ENCODE results near the gene FTMT.

DNA sequence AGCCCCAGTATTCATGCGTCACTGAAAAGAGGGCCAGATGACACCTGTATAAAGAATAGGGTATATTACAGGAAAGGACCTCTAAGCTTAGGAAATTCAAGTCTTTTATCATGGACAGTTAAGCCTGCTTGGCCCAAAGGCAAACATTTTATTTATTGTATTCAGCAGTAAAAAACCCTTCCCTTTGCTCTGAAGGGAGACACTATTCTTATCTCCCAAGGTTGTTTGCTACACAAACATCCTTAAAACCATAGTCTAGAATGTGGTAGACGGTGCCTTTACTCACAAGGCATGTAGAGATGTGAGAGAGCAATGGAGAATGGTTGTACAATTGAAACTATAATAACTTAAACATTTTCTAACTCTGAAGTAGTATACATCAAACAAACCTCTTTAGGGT is 33.9 kb downstream of the FTMT start:
- no peak for TF ChIP-seq EZH2 (IDR thresholded peaks at IDR 0.05; ENCODE audit: low read length, missing control alignments)
- TF ChIP-seq, protein P1, sequence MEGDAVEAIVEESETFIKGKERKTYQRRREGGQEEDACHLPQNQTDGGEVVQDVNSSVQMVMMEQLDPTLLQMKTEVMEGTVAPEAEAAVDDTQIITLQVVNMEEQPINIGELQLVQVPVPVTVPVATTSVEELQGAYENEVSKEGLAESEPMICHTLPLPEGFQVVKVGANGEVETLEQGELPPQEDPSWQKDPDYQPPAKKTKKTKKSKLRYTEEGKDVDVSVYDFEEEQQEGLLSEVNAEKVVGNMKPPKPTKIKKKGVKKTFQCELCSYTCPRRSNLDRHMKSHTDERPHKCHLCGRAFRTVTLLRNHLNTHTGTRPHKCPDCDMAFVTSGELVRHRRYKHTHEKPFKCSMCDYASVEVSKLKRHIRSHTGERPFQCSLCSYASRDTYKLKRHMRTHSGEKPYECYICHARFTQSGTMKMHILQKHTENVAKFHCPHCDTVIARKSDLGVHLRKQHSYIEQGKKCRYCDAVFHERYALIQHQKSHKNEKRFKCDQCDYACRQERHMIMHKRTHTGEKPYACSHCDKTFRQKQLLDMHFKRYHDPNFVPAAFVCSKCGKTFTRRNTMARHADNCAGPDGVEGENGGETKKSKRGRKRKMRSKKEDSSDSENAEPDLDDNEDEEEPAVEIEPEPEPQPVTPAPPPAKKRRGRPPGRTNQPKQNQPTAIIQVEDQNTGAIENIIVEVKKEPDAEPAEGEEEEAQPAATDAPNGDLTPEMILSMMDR (conservative IDR thresholded peaks at IDR 0.05 in 1 of 2, IDR thresholded peaks at IDR 0.05 in 1 of 2; ENCODE audit: low read depth in 1 of 2, low read length in 2 of 2): no peak

Data from fibroblast of lung (primary cell).